Keratinocyte (primary cell): ENCODE data around the gene SYTL4.

Experiments
- EZH2 ChIP-seq: IDR thresholded peaks from one replicate; pipeline ENCODE4 v1.6.1; 2012; ENCODE audit warnings: inconsistent platforms, mild to moderate bottlenecking, low read length, moderate library complexity
- TF ChIP-seq, protein P1 (sequence below), 3 experiments: IDR thresholded peaks in 1 of 3; conservative IDR thresholded peaks in 1 of 3; optimal IDR thresholded peaks in 1 of 3; 2 replicates in 2 of 3; 3 replicates in 1 of 3; pipeline versions ENCODE3 to v1.5.1; 2011; ENCODE audit warnings: low read length in 3 of 3, mild to moderate bottlenecking in 3 of 3, moderate library complexity in 2 of 3, control low read depth in 1 of 3, inconsistent platforms in 1 of 3; ENCODE audit not compliant: insufficient read depth in 2 of 3; ENCODE audit errors: extremely low read depth in 1 of 3

DNA sequence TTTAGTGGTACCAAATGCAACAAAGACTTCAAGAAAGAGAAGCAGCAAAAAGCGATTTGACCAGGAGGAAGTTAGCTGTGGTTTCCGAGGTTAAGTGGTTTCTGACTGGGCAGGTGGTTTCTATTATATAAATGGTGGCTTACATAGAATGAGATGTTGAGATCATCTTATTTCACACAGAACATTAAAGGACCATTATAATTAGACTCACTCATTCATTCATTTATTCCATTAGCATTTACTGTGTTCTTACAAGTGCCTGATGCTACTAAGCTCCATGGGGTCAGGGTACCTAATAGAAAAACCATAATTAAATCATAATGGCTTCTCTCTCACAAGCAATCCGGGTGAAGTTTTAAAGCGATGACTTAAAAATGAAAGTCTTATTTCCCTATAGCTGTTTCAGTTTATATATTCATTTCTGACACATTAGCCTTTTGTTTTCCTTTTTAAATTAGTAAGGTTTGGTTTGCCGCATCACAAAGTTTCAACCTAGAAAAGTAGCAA lies 105.9 kb downstream of the SYTL4 start:
- TF ChIP-seq, protein P1, sequence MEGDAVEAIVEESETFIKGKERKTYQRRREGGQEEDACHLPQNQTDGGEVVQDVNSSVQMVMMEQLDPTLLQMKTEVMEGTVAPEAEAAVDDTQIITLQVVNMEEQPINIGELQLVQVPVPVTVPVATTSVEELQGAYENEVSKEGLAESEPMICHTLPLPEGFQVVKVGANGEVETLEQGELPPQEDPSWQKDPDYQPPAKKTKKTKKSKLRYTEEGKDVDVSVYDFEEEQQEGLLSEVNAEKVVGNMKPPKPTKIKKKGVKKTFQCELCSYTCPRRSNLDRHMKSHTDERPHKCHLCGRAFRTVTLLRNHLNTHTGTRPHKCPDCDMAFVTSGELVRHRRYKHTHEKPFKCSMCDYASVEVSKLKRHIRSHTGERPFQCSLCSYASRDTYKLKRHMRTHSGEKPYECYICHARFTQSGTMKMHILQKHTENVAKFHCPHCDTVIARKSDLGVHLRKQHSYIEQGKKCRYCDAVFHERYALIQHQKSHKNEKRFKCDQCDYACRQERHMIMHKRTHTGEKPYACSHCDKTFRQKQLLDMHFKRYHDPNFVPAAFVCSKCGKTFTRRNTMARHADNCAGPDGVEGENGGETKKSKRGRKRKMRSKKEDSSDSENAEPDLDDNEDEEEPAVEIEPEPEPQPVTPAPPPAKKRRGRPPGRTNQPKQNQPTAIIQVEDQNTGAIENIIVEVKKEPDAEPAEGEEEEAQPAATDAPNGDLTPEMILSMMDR (optimal IDR thresholded peaks at IDR 0.05 in 1 of 3, IDR thresholded peaks at IDR 0.05 in 1 of 3, conservative IDR thresholded peaks at IDR 0.05 in 1 of 3; ENCODE audit: extremely low read depth in 1 of 3, insufficient read depth in 2 of 3, low read length in 3 of 3): no peak
- no peak for TF ChIP-seq EZH2
